ENCODE data around the gene C1orf159.

GRCh38 chr1:1088801-1089680, 26.8 kb downstream of the C1orf159 start:
- no peak for TF ChIP-seq EZH2 (IDR thresholded peaks at IDR 0.05; ENCODE audit: insufficient read depth, poor library complexity, severe bottlenecking)
- no peak for TF ChIP-seq EZH2phosphoT487 (IDR thresholded peaks at IDR 0.05; ENCODE audit: insufficient read depth, low read depth)
